ENCODE data around the gene LIMCH1. TPM values are rescaled to one million over a fixed set of nuclear protein-coding genes. Genes with fewer than 3 reads are reported as not detected.

Gene LIMCH1
- total RNA-seq, 1 donor from 2014 or later = 9.8 TPM

DNA sequence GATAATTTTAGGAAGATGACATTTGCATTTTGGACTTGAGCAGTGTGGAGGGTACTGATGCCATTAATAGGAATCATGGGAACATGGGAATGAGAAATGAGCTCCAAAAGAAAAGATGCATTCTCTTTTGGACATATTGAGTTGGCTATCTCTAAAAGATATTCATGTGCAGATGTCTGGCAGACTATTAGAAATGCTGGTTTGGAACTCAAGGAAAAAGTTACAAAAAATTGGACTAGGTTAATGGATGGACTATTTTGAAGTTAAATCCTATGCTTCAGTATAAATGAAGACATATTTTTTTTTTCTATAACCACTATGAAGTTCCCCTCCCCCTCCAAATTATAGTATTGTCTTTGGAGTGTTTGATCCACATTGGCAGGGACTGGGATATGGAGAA, 3.6 kb upstream of the LIMCH1 start:
- no peak overlapping the region for H3K9ac ChIP-seq
- no peaks in the 10 kb centered on the region for H3K27me3 Mint-ChIP-seq (ENCODE audit: insufficient read depth, low read depth)
- no peaks in the 10 kb centered on the region for H3K79me2 ChIP-seq (ENCODE audit: low read depth)
- H3K27ac ChIP-seq = no peak overlapping the region
- peaks cover 5% of the 10 kb centered on the region for H3K4me1 ChIP-seq
- no peaks in the 10 kb centered on the region for H3F3A ChIP-seq (ENCODE audit: low read depth)
- no peak overlapping the region for H3K4me3 ChIP-seq
- no peaks in the 10 kb centered on the region for H3K9me3 ChIP-seq (ENCODE audit: low read depth)
- H3K27ac Mint-ChIP-seq = no peak overlapping the region
- no peak overlapping the region for H3K4me3 Mint-ChIP-seq
- no peak for DNase-seq (ENCODE audit: low spot score)
- no peaks in the 10 kb centered on the region for H3K36me3 Mint-ChIP-seq
- no peak overlapping the region for H3K4me2 ChIP-seq
- H4K20me1 ChIP-seq (ENCODE audit: low read depth) = no peaks in the 10 kb centered on the region
- peaks cover 8% of the 10 kb centered on the region for H3K4me1 Mint-ChIP-seq
- no peak overlapping the region for H2AFZ ChIP-seq (replicated peaks)
- TF ChIP-seq EZH2phosphoT487 (IDR thresholded peaks at IDR 0.05) = no peak
- TF ChIP-seq EZH2 (IDR thresholded peaks at IDR 0.05) = no peak
- no peak for TF ChIP-seq CTCF (IDR thresholded peaks at IDR 0.05)
- no peaks in the 10 kb centered on the region for H3K27me3 ChIP-seq
- H3K36me3 ChIP-seq = no peaks in the 10 kb centered on the region
- H3K9me3 Mint-ChIP-seq = no peaks in the 10 kb centered on the region

- H3K4me1 Mint-ChIP-seq = peaks cover 13% of the 10 kb centered on the region
- H3K27me3 Mint-ChIP-seq (ENCODE audit: insufficient read depth, low read depth) = no peaks in the 10 kb centered on the region
- no peaks in the 10 kb centered on the region for H3K36me3 Mint-ChIP-seq
- no peak overlapping the region for H3K27ac Mint-ChIP-seq
- Histone ChIP-seq H3K9ac (no peak overlapping the region), H3K9me3 (ENCODE audit: low read depth) (no peaks in the 10 kb centered on the region), H3F3A (ENCODE audit: low read depth) (no peaks in the 10 kb centered on the region), H2AFZ (replicated peaks) (no peak overlapping the region), H3K79me2 (ENCODE audit: low read depth) (no peaks in the 10 kb centered on the region), H4K20me1 (ENCODE audit: low read depth) (no peaks in the 10 kb centered on the region), H3K4me2 (no peak overlapping the region), H3K27ac (no peak overlapping the region), H3K36me3 (no peaks in the 10 kb centered on the region), H3K4me3 (no peak overlapping the region), H3K4me1 (peaks cover 5% of the 10 kb centered on the region), H3K27me3 (no peaks in the 10 kb centered on the region)
- H3K9me3 Mint-ChIP-seq = no peaks in the 10 kb centered on the region
- TF ChIP-seq EZH2phosphoT487 (IDR thresholded peaks at IDR 0.05) (no peak), CTCF (IDR thresholded peaks at IDR 0.05) (no peak), EZH2 (IDR thresholded peaks at IDR 0.05) (no peak)
- H3K4me3 Mint-ChIP-seq = no peak overlapping the region
- no peak for DNase-seq (ENCODE audit: low spot score)
Measured at GRCh38 chr4:41535911-41536371, 2.0 kb upstream of the LIMCH1 start.

DNA sequence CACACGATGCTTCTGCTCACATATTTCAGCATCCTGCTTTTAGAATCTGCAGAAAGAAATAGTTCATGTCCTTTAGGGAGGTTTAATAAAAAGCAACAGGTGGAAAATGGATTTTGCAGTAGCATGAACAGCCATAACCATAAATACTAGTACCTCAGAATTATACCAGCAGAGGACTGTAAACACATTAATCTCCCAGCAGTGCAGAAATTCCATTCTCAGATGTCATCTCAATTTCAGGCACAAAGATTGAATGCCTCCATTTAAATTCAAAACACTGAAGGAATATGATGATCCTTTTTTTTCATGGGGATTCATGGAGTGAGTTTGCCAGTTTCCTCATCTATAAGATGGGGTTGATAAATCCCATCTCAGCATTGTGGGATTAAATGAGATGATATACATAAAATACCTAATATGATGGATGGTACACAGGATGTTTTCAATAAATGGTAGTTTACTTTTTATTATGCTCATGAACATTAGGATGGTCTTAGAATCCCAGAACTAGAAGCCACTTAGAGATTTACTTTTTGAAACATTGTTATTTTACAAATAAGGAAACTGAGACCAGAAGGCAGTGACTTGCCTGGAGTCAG, 566 bp upstream of the LIMCH1 start:
- H3K27ac Mint-ChIP-seq = no peak overlapping the region
- H4K20me1 ChIP-seq (ENCODE audit: low read depth) = no peaks in the 10 kb centered on the region

More for the DNA sequence above, 566 bp upstream of the LIMCH1 start:
- no peaks in the 10 kb centered on the region for H3K9me3 Mint-ChIP-seq
- TF ChIP-seq EZH2 (IDR thresholded peaks at IDR 0.05) (no peak), CTCF (IDR thresholded peaks at IDR 0.05) (no peak)
- H3K4me2 ChIP-seq = no peak overlapping the region
- no peak overlapping the region for H3K9ac ChIP-seq
- H2AFZ ChIP-seq (replicated peaks) = no peak overlapping the region
- DNase-seq (ENCODE audit: low spot score) = no peak
- H3K27me3 ChIP-seq = no peaks in the 10 kb centered on the region
- H3K36me3 ChIP-seq = no peaks in the 10 kb centered on the region
- H3K4me3 ChIP-seq = no peak overlapping the region
- no peaks in the 10 kb centered on the region for H3F3A ChIP-seq (ENCODE audit: low read depth)
- H3K27me3 Mint-ChIP-seq (ENCODE audit: insufficient read depth, low read depth) = no peaks in the 10 kb centered on the region
- no peaks in the 10 kb centered on the region for H3K36me3 Mint-ChIP-seq
- no peak overlapping the region for H3K4me3 Mint-ChIP-seq
- peaks cover 9% of the 10 kb centered on the region for H3K4me1 Mint-ChIP-seq
- peaks cover 13% of the 10 kb centered on the region for H3K4me1 ChIP-seq
- H3K9me3 ChIP-seq (ENCODE audit: low read depth) = no peaks in the 10 kb centered on the region
- H3K27ac ChIP-seq = no peak overlapping the region
- no peaks in the 10 kb centered on the region for H3K79me2 ChIP-seq (ENCODE audit: low read depth)
